SK-N-SH treated with all-trans-retinoic acid at 6 μM for 48 hours (cell line): ENCODE results near the gene IL36RN.

ENCODE experiments used
- ATAC-seq: fragments of 200-7000 bp; cut with Tn5 transposase; 3 replicates; pipeline ENCODE4 v1.9.1; 2020; ENCODE audit warnings: mild to moderate bottlenecking, moderate library complexity
- ARNTL ChIP-seq: fragments of 450-650 bp; formaldehyde crosslinking; IDR thresholded peaks from 2 replicates; pipeline ENCODE4 v1.5.0; 2020; ENCODE audit warnings: low read depth, mild to moderate bottlenecking, moderate library complexity, borderline replicate concordance
- BACH2 ChIP-seq: fragments of 250-450 bp; sonication (Bioruptor Pico); IDR thresholded peaks from 2 replicates; pipeline ENCODE4 v1.9.0; 2021; ENCODE audit warnings: mild to moderate bottlenecking, borderline replicate concordance
- CSDC2 ChIP-seq: fragments of 250-450 bp; sonication (Bioruptor Pico); IDR thresholded peaks from 2 replicates; pipeline ENCODE4 v1.5.0; 2020; ENCODE audit warnings: mild to moderate bottlenecking, moderate library complexity
- ESRRG ChIP-seq: fragments of 250-450 bp; sonication (Bioruptor Pico); IDR thresholded peaks from 2 replicates; pipeline ENCODE4 v1.6.1; 2021; ENCODE audit warnings: mild to moderate bottlenecking
- GLIS3 ChIP-seq: fragments of 250-450 bp; sonication (Bioruptor Pico); IDR thresholded peaks from 2 replicates; pipeline ENCODE4 v1.5.0; 2020; ENCODE audit warnings: mild to moderate bottlenecking, moderate library complexity
- ISL1 ChIP-seq: fragments of 250-450 bp; sonication (Bioruptor Pico); IDR thresholded peaks from 2 replicates; pipeline ENCODE4 v2.1.2; 2022; ENCODE audit warnings: mild to moderate bottlenecking, moderate library complexity
- OSR1 ChIP-seq: fragments of 250-450 bp; sonication (Bioruptor Pico); IDR thresholded peaks from 2 replicates; pipeline ENCODE4 v1.8.0; 2022; ENCODE audit warnings: moderate library complexity, mild to moderate bottlenecking, inconsistent platforms
- RARB ChIP-seq: fragments of 250-450 bp; sonication (Bioruptor Pico); IDR thresholded peaks from 2 replicates; pipeline ENCODE4 v1.8.0; 2021; ENCODE audit warnings: mild to moderate bottlenecking, moderate library complexity
- SNAI2 ChIP-seq: fragments of 250-450 bp; sonication (Bioruptor Pico); IDR thresholded peaks from 2 replicates; pipeline ENCODE4 v1.5.0; 2020; ENCODE audit warnings: mild to moderate bottlenecking, moderate library complexity
- TCF4 ChIP-seq: fragments of 250-450 bp; sonication (Bioruptor Pico); IDR thresholded peaks from 2 replicates; pipeline ENCODE4 v1.8.0; 2021; ENCODE audit warnings: mild to moderate bottlenecking, moderate library complexity, borderline replicate concordance
- TOX ChIP-seq: fragments of 250-450 bp; sonication (Bioruptor Pico); IDR thresholded peaks from 2 replicates; pipeline ENCODE4 v1.8.0; 2021; ENCODE audit warnings: mild to moderate bottlenecking, moderate library complexity, borderline replicate concordance
- ZC3H10 ChIP-seq: fragments of 250-450 bp; sonication (Bioruptor Pico); IDR thresholded peaks from 2 replicates; pipeline ENCODE4 v1.5.1; 2021; ENCODE audit warnings: mild to moderate bottlenecking, moderate library complexity
- ZFP3 ChIP-seq: fragments of 250-450 bp; sonication (Bioruptor Pico); IDR thresholded peaks from 2 replicates; pipeline ENCODE4 v1.5.0; 2020; ENCODE audit warnings: mild to moderate bottlenecking, moderate library complexity
- ZFP30 ChIP-seq: fragments of 450-650 bp; formaldehyde crosslinking; IDR thresholded peaks from 2 replicates; pipeline ENCODE4 v1.5.0; 2022; ENCODE audit warnings: mild to moderate bottlenecking, moderate library complexity
- ZNF70 ChIP-seq: fragments of 450-650 bp; formaldehyde crosslinking; IDR thresholded peaks from 2 replicates; pipeline ENCODE4 v1.5.0; 2020; ENCODE audit warnings: mild to moderate bottlenecking, moderate library complexity
- ZNF8 ChIP-seq: fragments of 450-650 bp; formaldehyde crosslinking; IDR thresholded peaks from 2 replicates; pipeline ENCODE4 v1.5.0; 2020; ENCODE audit warnings: mild to moderate bottlenecking, moderate library complexity
- TF ChIP-seq, protein P1 (sequence below): fragments of 250-450 bp; sonication (Bioruptor Pico); IDR thresholded peaks from 2 replicates; pipeline ENCODE4 v1.8.0; 2021; ENCODE audit warnings: low read depth, mild to moderate bottlenecking, moderate library complexity, borderline replicate concordance
- TF ChIP-seq, protein P2 (sequence below): fragments of 250-450 bp; sonication (Bioruptor Pico); IDR thresholded peaks from 2 replicates; pipeline ENCODE4 v1.5.0; 2020; ENCODE audit warnings: mild to moderate bottlenecking, moderate library complexity
- TF ChIP-seq, protein P3 (sequence below): fragments of 250-450 bp; sonication (Bioruptor Pico); IDR thresholded peaks from 2 replicates; pipeline ENCODE4 v1.8.0; 2020; ENCODE audit warnings: mild to moderate bottlenecking, moderate library complexity, borderline replicate concordance

Gene IL36RN

DNA sequence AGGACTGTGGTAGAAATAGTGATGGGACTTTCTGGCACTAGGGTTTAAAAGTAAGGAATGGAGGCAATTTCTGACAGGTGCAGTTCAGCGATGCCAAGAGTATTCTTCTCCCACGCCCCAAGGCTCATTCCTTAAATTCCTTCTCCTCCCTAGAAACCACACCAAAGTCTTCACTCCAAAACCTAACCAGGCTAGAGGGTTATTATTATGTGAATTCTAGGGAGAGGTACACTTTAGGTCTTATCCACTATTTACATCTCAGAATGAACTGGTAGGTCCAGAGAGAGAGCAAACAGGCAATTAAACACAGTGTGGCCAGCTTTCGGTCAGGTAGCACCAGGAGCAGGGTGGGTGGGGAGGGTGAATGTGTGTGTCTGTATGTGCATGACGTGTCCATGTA lies 20.1 kb downstream of the IL36RN start (continued):
- TF ChIP-seq, protein P1, sequence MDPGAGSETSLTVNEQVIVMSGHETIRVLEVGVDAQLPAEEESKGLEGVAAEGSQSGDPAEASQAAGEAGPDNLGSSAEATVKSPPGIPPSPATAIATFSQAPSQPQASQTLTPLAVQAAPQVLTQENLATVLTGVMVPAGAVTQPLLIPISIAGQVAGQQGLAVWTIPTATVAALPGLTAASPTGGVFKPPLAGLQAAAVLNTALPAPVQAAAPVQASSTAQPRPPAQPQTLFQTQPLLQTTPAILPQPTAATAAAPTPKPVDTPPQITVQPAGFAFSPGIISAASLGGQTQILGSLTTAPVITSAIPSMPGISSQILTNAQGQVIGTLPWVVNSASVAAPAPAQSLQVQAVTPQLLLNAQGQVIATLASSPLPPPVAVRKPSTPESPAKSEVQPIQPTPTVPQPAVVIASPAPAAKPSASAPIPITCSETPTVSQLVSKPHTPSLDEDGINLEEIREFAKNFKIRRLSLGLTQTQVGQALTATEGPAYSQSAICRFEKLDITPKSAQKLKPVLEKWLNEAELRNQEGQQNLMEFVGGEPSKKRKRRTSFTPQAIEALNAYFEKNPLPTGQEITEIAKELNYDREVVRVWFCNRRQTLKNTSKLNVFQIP (CRISPR knock-in tag), result no peak
- TF ChIP-seq, all 23 proteins: peak for 0

DNA sequence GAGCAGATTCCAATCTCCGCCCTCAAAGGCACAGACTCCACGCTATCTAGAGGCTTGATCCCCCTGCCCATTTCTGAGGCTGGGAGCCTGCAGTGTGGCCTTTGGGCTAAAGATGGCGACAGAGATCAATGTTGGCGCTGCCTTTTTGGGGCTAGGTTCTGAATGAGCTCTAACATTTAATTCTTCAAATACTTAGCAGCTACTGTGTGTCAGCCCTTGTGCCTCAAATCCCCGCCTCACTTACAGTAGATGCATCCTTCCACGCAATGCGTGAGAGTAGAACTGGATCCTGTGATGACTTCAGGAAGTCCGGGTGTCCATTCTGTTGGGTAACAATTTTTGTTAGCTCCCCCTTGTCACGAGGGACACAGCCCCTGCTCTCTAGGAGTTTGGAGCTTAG lies 21.1 kb downstream of the IL36RN start:
- peak; percentile 86 for ATAC-seq
- TF ChIP-seq TOX (CRISPR knock-in tag) (no peak), ESRRG (CRISPR knock-in tag) (no peak), GLIS3 (CRISPR knock-in tag) (no peak), OSR1 (CRISPR knock-in tag) (no peak), TCF4 (CRISPR knock-in tag) (no peak), ZNF70 (CRISPR knock-in tag) (no peak)
- TF ChIP-seq, protein P2, sequence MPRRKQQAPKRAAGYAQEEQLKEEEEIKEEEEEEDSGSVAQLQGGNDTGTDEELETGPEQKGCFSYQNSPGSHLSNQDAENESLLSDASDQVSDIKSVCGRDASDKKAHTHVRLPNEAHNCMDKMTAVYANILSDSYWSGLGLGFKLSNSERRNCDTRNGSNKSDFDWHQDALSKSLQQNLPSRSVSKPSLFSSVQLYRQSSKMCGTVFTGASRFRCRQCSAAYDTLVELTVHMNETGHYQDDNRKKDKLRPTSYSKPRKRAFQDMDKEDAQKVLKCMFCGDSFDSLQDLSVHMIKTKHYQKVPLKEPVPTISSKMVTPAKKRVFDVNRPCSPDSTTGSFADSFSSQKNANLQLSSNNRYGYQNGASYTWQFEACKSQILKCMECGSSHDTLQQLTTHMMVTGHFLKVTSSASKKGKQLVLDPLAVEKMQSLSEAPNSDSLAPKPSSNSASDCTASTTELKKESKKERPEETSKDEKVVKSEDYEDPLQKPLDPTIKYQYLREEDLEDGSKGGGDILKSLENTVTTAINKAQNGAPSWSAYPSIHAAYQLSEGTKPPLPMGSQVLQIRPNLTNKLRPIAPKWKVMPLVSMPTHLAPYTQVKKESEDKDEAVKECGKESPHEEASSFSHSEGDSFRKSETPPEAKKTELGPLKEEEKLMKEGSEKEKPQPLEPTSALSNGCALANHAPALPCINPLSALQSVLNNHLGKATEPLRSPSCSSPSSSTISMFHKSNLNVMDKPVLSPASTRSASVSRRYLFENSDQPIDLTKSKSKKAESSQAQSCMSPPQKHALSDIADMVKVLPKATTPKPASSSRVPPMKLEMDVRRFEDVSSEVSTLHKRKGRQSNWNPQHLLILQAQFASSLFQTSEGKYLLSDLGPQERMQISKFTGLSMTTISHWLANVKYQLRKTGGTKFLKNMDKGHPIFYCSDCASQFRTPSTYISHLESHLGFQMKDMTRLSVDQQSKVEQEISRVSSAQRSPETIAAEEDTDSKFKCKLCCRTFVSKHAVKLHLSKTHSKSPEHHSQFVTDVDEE (CRISPR knock-in tag), result no peak

DNA sequence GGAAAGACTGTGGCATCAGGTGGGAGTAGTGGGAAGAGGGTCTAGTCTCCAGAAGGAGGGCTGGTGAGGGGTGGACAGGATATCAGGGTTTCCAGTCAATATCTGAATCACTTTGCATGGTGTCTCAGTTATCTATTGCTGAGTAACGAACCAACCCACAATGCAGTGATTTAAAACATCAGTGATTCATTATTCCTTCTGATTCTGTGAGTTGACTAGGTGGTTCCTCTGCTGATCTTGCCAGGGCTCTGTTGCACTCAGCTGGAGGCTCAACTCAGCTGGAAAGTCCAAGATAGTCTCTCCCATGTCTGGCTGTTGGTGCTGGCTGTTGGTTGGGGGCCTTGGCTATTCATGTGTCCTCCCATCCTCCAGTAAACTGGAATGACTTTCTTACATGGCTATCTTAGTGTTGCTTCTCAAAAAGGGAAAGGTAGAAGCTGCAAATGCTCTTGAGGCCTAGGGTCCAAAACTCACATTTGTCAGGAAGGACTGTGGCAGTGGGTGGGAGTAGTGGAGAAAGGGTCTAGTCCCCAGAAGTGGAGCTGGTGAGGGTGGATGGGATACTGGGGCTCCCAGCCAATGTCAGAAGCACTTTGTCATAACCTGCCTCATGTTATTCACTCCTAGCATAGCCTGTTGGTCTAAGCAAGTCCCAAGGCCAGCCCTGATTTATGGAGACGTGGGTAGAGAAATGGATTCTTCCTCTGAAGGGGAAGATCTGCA lies 22.7 kb downstream of the IL36RN start:
- ATAC-seq, result no peak
- no peak for TF ChIP-seq TCF4 (CRISPR knock-in tag)
- TF ChIP-seq ZFP30 (CRISPR knock-in tag), result no peak
- TF ChIP-seq ESRRG (CRISPR knock-in tag), result no peak
- TF ChIP-seq ZC3H10 (CRISPR knock-in tag), result no peak
- no peak for TF ChIP-seq ZFP3
- no peak for TF ChIP-seq ZNF8 (CRISPR knock-in tag)
- no peak for TF ChIP-seq ISL1 (CRISPR knock-in tag)
- no peak for TF ChIP-seq BACH2
- TF ChIP-seq, protein P1 (CRISPR knock-in tag), result no peak
- no peak for TF ChIP-seq TOX (CRISPR knock-in tag)
- TF ChIP-seq, protein P3, sequence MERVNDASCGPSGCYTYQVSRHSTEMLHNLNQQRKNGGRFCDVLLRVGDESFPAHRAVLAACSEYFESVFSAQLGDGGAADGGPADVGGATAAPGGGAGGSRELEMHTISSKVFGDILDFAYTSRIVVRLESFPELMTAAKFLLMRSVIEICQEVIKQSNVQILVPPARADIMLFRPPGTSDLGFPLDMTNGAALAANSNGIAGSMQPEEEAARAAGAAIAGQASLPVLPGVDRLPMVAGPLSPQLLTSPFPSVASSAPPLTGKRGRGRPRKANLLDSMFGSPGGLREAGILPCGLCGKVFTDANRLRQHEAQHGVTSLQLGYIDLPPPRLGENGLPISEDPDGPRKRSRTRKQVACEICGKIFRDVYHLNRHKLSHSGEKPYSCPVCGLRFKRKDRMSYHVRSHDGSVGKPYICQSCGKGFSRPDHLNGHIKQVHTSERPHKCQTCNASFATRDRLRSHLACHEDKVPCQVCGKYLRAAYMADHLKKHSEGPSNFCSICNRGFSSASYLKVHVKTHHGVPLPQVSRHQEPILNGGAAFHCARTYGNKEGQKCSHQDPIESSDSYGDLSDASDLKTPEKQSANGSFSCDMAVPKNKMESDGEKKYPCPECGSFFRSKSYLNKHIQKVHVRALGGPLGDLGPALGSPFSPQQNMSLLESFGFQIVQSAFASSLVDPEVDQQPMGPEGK (CRISPR knock-in tag), result no peak
- TF ChIP-seq RARB (CRISPR knock-in tag), result no peak
- TF ChIP-seq ARNTL (CRISPR knock-in tag), result no peak
- TF ChIP-seq SNAI2, result no peak
- TF ChIP-seq ZNF70 (CRISPR knock-in tag), result no peak

DNA sequence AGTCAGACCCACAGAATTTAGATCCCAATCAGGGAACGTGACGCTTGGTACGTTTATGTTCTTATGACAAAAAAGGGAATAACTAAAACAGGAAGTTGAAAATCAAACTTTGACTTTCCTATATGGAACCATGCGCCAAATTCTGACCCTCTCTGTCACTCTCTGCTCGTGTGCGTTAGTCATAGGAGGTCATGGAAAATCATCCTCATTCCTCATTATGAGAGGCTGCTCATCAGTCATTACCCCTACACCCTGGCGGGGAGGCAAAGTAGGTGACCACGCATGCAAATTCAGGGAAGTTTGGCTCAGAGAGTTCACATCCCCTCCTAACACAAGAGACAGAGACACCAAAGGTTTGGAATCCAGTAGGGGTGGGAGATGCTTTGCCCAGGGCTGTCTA lies 24.3 kb downstream of the IL36RN start:
- TF ChIP-seq, protein P2 (CRISPR knock-in tag), result no peak
- TF ChIP-seq CSDC2 (CRISPR knock-in tag), result no peak
- no peak for TF ChIP-seq ZNF70 (CRISPR knock-in tag)
- TF ChIP-seq GLIS3 (CRISPR knock-in tag), result no peak
- TF ChIP-seq ARNTL (CRISPR knock-in tag), result no peak
- TF ChIP-seq ZNF8 (CRISPR knock-in tag), result no peak

More for the DNA sequence above, 24.3 kb downstream of the IL36RN start:
- no peak for ATAC-seq
